Loucy (cell line): ENCODE data around the gene RFX1.

ENCODE experiments used
- EZH2phosphoT487 ChIP-seq: fragments of 200-600 bp; IDR thresholded peaks from 2 replicates; pipeline ENCODE4 v1.6.1; 2018; ENCODE audit warnings: antibody characterized with exemption, mild to moderate bottlenecking, moderate library complexity, borderline replicate concordance
- TF ChIP-seq, protein P1 (sequence below): fragments of 200-600 bp; sonication (generic); conservative IDR thresholded peaks from 2 replicates; pipeline ENCODE4 v1.5.1; 2014; ENCODE audit warnings: mild to moderate bottlenecking, antibody characterized with exemption, low read length

DNA sequence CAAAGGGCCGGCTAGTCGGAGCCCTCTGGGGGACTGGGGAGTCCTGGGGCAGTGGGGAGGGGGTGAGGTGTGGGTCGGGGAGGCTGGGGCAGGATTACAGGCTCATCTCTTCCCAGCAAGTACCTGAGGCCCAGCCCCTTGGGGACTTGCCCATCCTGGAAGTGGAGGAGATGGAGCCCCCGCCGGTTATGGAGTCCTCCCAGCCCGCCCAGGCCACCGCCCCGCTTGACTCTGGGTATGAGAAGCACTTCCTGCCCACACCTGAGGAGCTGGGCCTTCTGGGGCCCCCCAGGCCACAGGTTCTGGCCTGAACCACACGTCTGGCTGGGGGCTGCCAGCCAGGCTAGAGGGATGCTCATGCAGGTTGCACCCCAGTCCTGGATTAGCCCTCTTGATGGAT, 45.9 kb upstream of the RFX1 start:
- TF ChIP-seq, protein P1, sequence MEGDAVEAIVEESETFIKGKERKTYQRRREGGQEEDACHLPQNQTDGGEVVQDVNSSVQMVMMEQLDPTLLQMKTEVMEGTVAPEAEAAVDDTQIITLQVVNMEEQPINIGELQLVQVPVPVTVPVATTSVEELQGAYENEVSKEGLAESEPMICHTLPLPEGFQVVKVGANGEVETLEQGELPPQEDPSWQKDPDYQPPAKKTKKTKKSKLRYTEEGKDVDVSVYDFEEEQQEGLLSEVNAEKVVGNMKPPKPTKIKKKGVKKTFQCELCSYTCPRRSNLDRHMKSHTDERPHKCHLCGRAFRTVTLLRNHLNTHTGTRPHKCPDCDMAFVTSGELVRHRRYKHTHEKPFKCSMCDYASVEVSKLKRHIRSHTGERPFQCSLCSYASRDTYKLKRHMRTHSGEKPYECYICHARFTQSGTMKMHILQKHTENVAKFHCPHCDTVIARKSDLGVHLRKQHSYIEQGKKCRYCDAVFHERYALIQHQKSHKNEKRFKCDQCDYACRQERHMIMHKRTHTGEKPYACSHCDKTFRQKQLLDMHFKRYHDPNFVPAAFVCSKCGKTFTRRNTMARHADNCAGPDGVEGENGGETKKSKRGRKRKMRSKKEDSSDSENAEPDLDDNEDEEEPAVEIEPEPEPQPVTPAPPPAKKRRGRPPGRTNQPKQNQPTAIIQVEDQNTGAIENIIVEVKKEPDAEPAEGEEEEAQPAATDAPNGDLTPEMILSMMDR: no peak
- no peak for TF ChIP-seq EZH2phosphoT487
